IMR-90 (cell line): ENCODE results near the gene TMEM205. TPM values are rescaled to one million over a fixed set of nuclear protein-coding genes. Genes with fewer than 3 reads are reported as not detected.

ENCODE experiments used
- ATAC-seq: fragments of 200-7000 bp; cut with Tn5 transposase; 2 replicates; pipeline ENCODE4 v1.9.1; 2020; ENCODE audit warnings: low read depth, mild to moderate bottlenecking, moderate library complexity
- BruUV-seq: library from RNA; stranded (reverse); fragments of 400-500 nt; replicated peaks from 2 replicates; lab custom pipeline; 2021; lab: Mats Ljungman, UMichigan
- CTCF ChIA-PET: fragments of 300-600 bp; formaldehyde crosslinking; extraction: SDS; loops from one replicate; lab custom pipeline; 2021; ENCODE audit warnings: antibody characterized with exemption; lab: Yijun Ruan, JAX
- POLR2A ChIA-PET: fragments of 300-600 bp; sonication (Branson Sonifier 250); formaldehyde crosslinking; loops from one replicate; lab custom pipeline; 2022; ENCODE audit warnings: antibody characterized with exemption; ENCODE audit not compliant: unreplicated experiment; lab: Charles Lee
- DNase-seq: peaks from one replicate; pipeline ENCODE4 v3.0.0; 2013
- H2AFZ ChIP-seq: replicated peaks from 2 replicates; pipeline ENCODE3; 2013; ENCODE audit warnings: low read length, mild to moderate bottlenecking; ENCODE audit not compliant: poor library complexity
- H2AK5ac ChIP-seq: 2 replicates; pipeline ENCODE4 v1.6.1; 2013; ENCODE audit warnings: low read depth, low read length, inconsistent platforms
- H2AK9ac ChIP-seq: replicated peaks from 2 replicates; pipeline ENCODE3; 2013; ENCODE audit warnings: mild to moderate bottlenecking, low read depth, low read length, moderate library complexity; ENCODE audit not compliant: poor library complexity
- H2BK120ac ChIP-seq: 2 replicates; pipeline ENCODE4 v1.6.1; 2013; ENCODE audit warnings: low read depth, low read length, inconsistent platforms
- H2BK15ac ChIP-seq: 3 replicates; pipeline ENCODE4 v1.6.1; 2013; ENCODE audit warnings: low read depth, low read length, inconsistent platforms
- H2BK20ac ChIP-seq: 2 replicates; pipeline ENCODE4 v1.6.1; 2013; ENCODE audit warnings: low read depth, mild to moderate bottlenecking, inconsistent platforms, low read length, moderate library complexity
- H2BK5ac ChIP-seq: 2 replicates; pipeline ENCODE4 v1.6.1; 2013; ENCODE audit warnings: mild to moderate bottlenecking, low read depth, low read length, inconsistent platforms; ENCODE audit not compliant: poor library complexity, severe bottlenecking
- H3K14ac ChIP-seq: replicated peaks from 2 replicates; pipeline ENCODE4 v1.6.1; 2013; ENCODE audit warnings: low read depth, low read length, inconsistent platforms
- H3K18ac ChIP-seq: 2 replicates; pipeline ENCODE4 v1.6.1; 2013; ENCODE audit warnings: low read depth, low read length, control low read depth
- H3K23ac ChIP-seq: 2 replicates; pipeline ENCODE4 v1.6.1; 2013; ENCODE audit warnings: low read depth, low read length, inconsistent platforms
- H3K27ac ChIP-seq: 2 replicates; pipeline ENCODE4 v1.5.1; 2013; ENCODE audit warnings: mild to moderate bottlenecking, control low read depth, low read length; ENCODE audit not compliant: insufficient read depth
- H3K27me3 ChIP-seq: 2 replicates; pipeline ENCODE4 v1.6.1; 2013; ENCODE audit warnings: low read length; ENCODE audit not compliant: control insufficient read depth, insufficient read depth
- H3K36me3 ChIP-seq: 2 replicates; pipeline ENCODE4 v1.6.1; 2013; ENCODE audit warnings: low read length, mixed read lengths; ENCODE audit not compliant: control insufficient read depth, insufficient read depth
- H3K4ac ChIP-seq: 2 replicates; pipeline ENCODE4 v1.6.1; 2013; ENCODE audit warnings: low read depth, low read length, inconsistent platforms
- H3K4me1 ChIP-seq: 2 replicates; pipeline ENCODE4 v1.6.1; 2013; ENCODE audit warnings: low read length, mixed read lengths; ENCODE audit not compliant: control insufficient read depth, insufficient read depth
- H3K4me2 ChIP-seq: 2 replicates; pipeline ENCODE4 v1.6.1; 2013; ENCODE audit warnings: low read depth, mild to moderate bottlenecking, control low read depth, low read length, moderate library complexity
- H3K4me3 ChIP-seq: 2 replicates; pipeline ENCODE4 v1.5.1; 2013; ENCODE audit warnings: low read depth, mild to moderate bottlenecking, control low read depth, low read length, moderate library complexity; ENCODE audit not compliant: insufficient read depth
- H3K56ac ChIP-seq: 2 replicates; pipeline ENCODE4 v1.6.1; 2013; ENCODE audit warnings: low read length, inconsistent platforms; ENCODE audit not compliant: insufficient read depth; ENCODE audit errors: extremely low read depth
- H3K79me1 ChIP-seq, 2 experiments: 2 replicates each; pipeline ENCODE4 v1.6.1; 2013; ENCODE audit warnings: low read length in 2 of 2, inconsistent platforms in 1 of 2, low read depth in 1 of 2
- H3K9ac ChIP-seq: 2 replicates; pipeline ENCODE4 v1.6.1; 2013; ENCODE audit warnings: low read depth, low read length, control low read depth
- H3K9me1 ChIP-seq: 2 replicates; pipeline ENCODE4 v1.6.1; 2013; ENCODE audit warnings: low read length, inconsistent platforms; ENCODE audit not compliant: insufficient read depth
- H3K9me3 ChIP-seq: 2 replicates; pipeline ENCODE4 v1.6.1; 2013; ENCODE audit warnings: low read length; ENCODE audit not compliant: control insufficient read depth, insufficient read depth
- H4K20me1 ChIP-seq: 2 replicates; pipeline ENCODE4 v1.6.1; 2013; ENCODE audit warnings: low read length, inconsistent platforms; ENCODE audit not compliant: insufficient read depth
- H4K5ac ChIP-seq: 2 replicates; pipeline ENCODE4 v1.6.1; 2013; ENCODE audit warnings: mild to moderate bottlenecking, low read depth, low read length, control low read depth
- H4K8ac ChIP-seq, 2 experiments: 2 replicates each; pipeline ENCODE4 v1.6.1; 2013; ENCODE audit warnings: low read depth in 2 of 2, low read length in 2 of 2, control low read depth in 1 of 2, inconsistent platforms in 1 of 2
- H4K91ac ChIP-seq: 2 replicates; pipeline ENCODE4 v1.6.1; 2013; ENCODE audit warnings: low read depth, low read length, inconsistent platforms; ENCODE audit not compliant: insufficient read depth
- CEBPB ChIP-seq: IDR thresholded peaks from 2 replicates; pipeline ENCODE4 v1.6.1; 2012; ENCODE audit warnings: low read depth, low read length, improper control_type of control experiment
- CHD1 ChIP-seq: IDR thresholded peaks from 2 replicates; pipeline ENCODE4 v1.6.1; 2012; ENCODE audit warnings: low read depth, low read length, improper control_type of control experiment
- MXI1 ChIP-seq: IDR thresholded peaks from 2 replicates; pipeline ENCODE4 v1.6.1; 2012; ENCODE audit warnings: low read depth, mild to moderate bottlenecking, low read length, moderate library complexity, borderline replicate concordance
- WGBS, 2 experiments: methylation state at CpG; one replicate each; pipeline versions ENCODE4 v1.1.5 to v1.1.7; 2013; ENCODE audit warnings: missing lambda C conversion rate in 2 of 2; ENCODE audit not compliant: insufficient read length in 1 of 2; ENCODE audit errors: extremely low coverage in 2 of 2; 5-methylcytosine and 5-hydroxymethylcytosine counted together
- dilution Hi-C: fragments of 300-500 bp; cut with HindIII; formaldehyde crosslinking; loops from one replicate; pipeline ENCODE4 v1.14.3; 2018; ENCODE audit warnings: low sequenced_read_pairs; ENCODE audit not compliant: unreplicated experiment
- in situ Hi-C: fragments of 300-500 bp; cut with MboI; formaldehyde crosslinking; loops from 3 replicates; pipeline ENCODE4 v1.14.3; 2019; ENCODE audit warnings: low sequenced_read_pairs, inconsistent platforms, mixed read lengths
- intact Hi-C: fragments of 100-400 bp; cut with micrococcal nuclease; formaldehyde crosslinking; loops from 2 replicates; pipeline ENCODE4 v1.10.0; 2022
- polyA plus RNA-seq, 3 experiments: library from polyadenylated mRNA; depleted of rRNA; stranded (reverse); fragments of >200 nt; gene quantifications; 2 replicates each; pipeline ENCODE4 v1.2.3, GENCODE V29; 2012; ENCODE audit warnings: low replicate concordance in 1 of 3
- total RNA-seq: library from RNA; depleted of rRNA; stranded (reverse); fragments of >200 nt; gene quantifications from 2 replicates; pipeline ENCODE4 v1.2.3, GENCODE V29; 2012

TMEM205 gene
- total and polyA plus RNA-seq, 2 of the 4 experiments (the other 2 are of a cell fraction) = 110 to 136 TPM

DNA sequence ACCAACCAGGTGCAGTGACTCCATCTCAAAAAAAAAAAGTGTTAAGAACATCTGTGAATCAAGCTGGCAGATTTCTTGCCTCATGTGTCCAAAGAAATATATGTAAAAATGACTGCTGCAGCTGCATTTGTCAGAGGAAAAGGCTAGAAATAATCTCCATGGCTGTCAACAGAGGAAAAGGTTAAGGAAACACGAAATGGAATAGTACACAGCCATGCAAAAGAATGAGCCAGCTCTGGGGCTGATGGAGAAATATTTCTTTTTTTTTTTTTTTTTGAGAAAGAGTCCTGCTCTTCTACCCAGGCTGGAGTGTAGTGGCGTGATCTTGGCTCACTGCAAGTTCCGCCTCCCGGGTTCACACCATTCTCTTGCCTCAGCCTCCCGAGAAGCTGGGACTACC, 13.2 kb downstream of the TMEM205 start:
- no TSS peak for BruUV-seq
- Histone ChIP-seq H3K9me3 (no peaks in the 10 kb centered on the region), H3K36me3 (peaks cover 23% of the 10 kb centered on the region), H3K56ac (no peak overlapping the region), H2AK5ac (no peak overlapping the region), H3K18ac (no peak overlapping the region), H4K20me1 (no peaks in the 10 kb centered on the region), H3K4ac (no peak overlapping the region), H3K27ac (no peak overlapping the region), H2BK20ac (no peak overlapping the region), H3K9ac (no peak overlapping the region), H3K23ac (no peak overlapping the region), H4K91ac (no peak overlapping the region), H2BK5ac (no peak overlapping the region), H3K14ac (no peak overlapping the region), H2BK120ac (no peak overlapping the region), H4K5ac (no peak overlapping the region), H2AFZ (no peak overlapping the region), H3K4me2 (no peak overlapping the region), H3K9me1 (0 out of 2 replicates have a peak, but pooled peaks cover 3% of the 10 kb centered on the region), H3K27me3 (no peaks in the 10 kb centered on the region), H3K79me1 (no peaks in the 10 kb centered on the region), H4K8ac (no peak overlapping the region), H3K4me1 (no peaks in the 10 kb centered on the region), H2BK15ac (no peak overlapping the region), H2AK9ac (no peak overlapping the region), H3K4me3 (no peak overlapping the region)
- intact Hi-C loops (no loop called here), dilution Hi-C loops (no loop called here), in situ Hi-C loops (no loop called here)
- no CpG with 5 or more reads among the region's 5 CpGs for WGBS, 2 experiments
- DNase-seq = no peak
- TF ChIP-seq MXI1 (no peak), CEBPB (no peak), CHD1 (no peak)
- CTCF ChIA-PET = interaction anchor here (0.8 kb wide), 1 partner anchor 39 kb away, joined by 4 read pairs; no protein-coding TSS in a partner anchor
- POLR2A ChIA-PET = no interaction called here
- ATAC-seq = no peak
